ENCODE results near the gene SPRR1B. TPM values are rescaled to one million over a fixed set of nuclear protein-coding genes. Genes with fewer than 3 reads are reported as not detected.
"Not testable (repeated sequence)": the region's sequence is repeated elsewhere in the genome, so short reads cannot be mapped to it uniquely, and the experiment has no call there.

The SPRR1B gene
- total RNA-seq, 1 experiment from 2014 or later, result not detected

DNA sequence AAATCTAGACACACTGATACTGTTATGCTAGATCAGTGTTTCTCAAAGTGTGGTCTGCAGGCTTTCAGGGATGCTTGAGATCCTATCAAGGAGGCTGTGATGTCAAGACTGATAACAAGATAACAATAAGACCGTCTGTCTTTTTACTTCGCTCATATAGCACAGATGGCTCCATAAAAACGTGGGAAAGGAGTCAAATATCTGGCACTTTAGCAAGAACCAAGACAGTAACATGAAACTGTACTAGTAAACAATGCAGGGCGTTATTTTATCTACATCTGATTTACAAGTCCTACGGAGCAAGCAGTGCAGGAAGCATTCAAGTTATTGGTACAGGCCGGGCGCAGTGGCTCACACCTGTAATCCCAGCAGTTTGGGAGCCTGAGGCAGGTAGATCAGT lies 33.1 kb upstream of the SPRR1B start:
- H4K20me1 ChIP-seq (ENCODE audit: insufficient read depth, low read depth, low read length), result no peaks in the 10 kb centered on the region
- H3K9ac ChIP-seq (ENCODE audit: low read length), result no peak overlapping the region
- peaks cover 8% of the 10 kb centered on the region for H3K4me1 ChIP-seq (ENCODE audit: low read length)
- no peak overlapping the region for H3K4me3 ChIP-seq (ENCODE audit: low read length)
- no peak for DNase-seq
- no peaks in the 10 kb centered on the region for H3K27me3 ChIP-seq (ENCODE audit: low read length)
- H3K79me2 ChIP-seq (ENCODE audit: low read length), result no peaks in the 10 kb centered on the region
- H3K36me3 ChIP-seq (ENCODE audit: insufficient read depth, low read length), result no peaks in the 10 kb centered on the region
- H2AFZ ChIP-seq (ENCODE audit: low read length), result no peak overlapping the region
- H3K9me3 ChIP-seq (ENCODE audit: low read length), result no peaks in the 10 kb centered on the region
- no peak overlapping the region for H3K4me2 ChIP-seq (ENCODE audit: low read depth, low read length, poor library complexity, severe bottlenecking)
- H3K9me2 ChIP-seq (replicated peaks; ENCODE audit: insufficient read depth, low read length), result no peaks in the 10 kb centered on the region
- H3K27ac ChIP-seq (ENCODE audit: low read length), result no peak overlapping the region

GRCh38 chr1:152998476-152998875 lies 32.5 kb upstream of the SPRR1B start:
- H3K36me3 ChIP-seq (ENCODE audit: insufficient read depth, low read length), result no peaks in the 10 kb centered on the region
- no peaks in the 10 kb centered on the region for H3K27me3 ChIP-seq (ENCODE audit: low read length)
- H3K4me2 ChIP-seq (ENCODE audit: low read depth, low read length, poor library complexity, severe bottlenecking), result no peak overlapping the region
- H4K20me1 ChIP-seq (ENCODE audit: insufficient read depth, low read depth, low read length), result no peaks in the 10 kb centered on the region
- H3K4me1 ChIP-seq (ENCODE audit: low read length), result peaks cover 8% of the 10 kb centered on the region
- no peak overlapping the region for H3K9ac ChIP-seq (ENCODE audit: low read length)
- H3K4me3 ChIP-seq (ENCODE audit: low read length), result no peak overlapping the region
- H3K9me3 ChIP-seq (ENCODE audit: low read length), result no peaks in the 10 kb centered on the region
- no peak overlapping the region for H2AFZ ChIP-seq (ENCODE audit: low read length)
- DNase-seq, result no peak
- no peaks in the 10 kb centered on the region for H3K9me2 ChIP-seq (replicated peaks; ENCODE audit: insufficient read depth, low read length)
- no peaks in the 10 kb centered on the region for H3K79me2 ChIP-seq (ENCODE audit: low read length)
- H3K27ac ChIP-seq (ENCODE audit: low read length), result no peak overlapping the region

DNA sequence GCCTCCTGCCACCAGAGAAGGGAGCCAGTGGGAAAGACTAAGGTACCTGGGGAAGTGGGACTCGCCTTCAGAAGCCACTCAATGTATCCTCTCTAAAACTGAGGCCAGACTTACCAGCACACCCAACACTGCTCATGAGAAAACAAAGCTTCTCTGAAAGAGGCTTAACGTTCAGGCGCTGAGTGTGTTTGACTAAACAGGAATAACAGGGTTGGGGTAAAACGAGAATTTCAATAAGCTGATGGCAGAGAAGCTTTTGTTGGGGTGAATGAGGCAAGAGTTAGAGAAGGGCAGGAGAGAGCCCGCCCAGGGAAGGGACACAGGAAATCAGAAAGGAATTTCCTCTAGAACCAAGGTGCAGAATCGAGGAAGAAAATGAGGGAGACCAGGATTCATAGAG lies 31.2 kb upstream of the SPRR1B start:
- H2AFZ ChIP-seq (ENCODE audit: low read length), result no peak overlapping the region

GRCh38 chr1:153000294-153000693 lies 30.7 kb upstream of the SPRR1B start:
- Histone ChIP-seq H3K9me2 (replicated peaks; ENCODE audit: insufficient read depth, low read length) (no peaks in the 10 kb centered on the region), H3K4me3 (ENCODE audit: low read length) (no peak overlapping the region), H3K4me1 (ENCODE audit: low read length) (peaks cover 8% of the 10 kb centered on the region), H3K27me3 (ENCODE audit: low read length) (no peaks in the 10 kb centered on the region), H4K20me1 (ENCODE audit: insufficient read depth, low read depth, low read length) (no peaks in the 10 kb centered on the region), H3K9ac (ENCODE audit: low read length) (no peak overlapping the region), H2AFZ (ENCODE audit: low read length) (no peak overlapping the region), H3K79me2 (ENCODE audit: low read length) (no peaks in the 10 kb centered on the region), H3K9me3 (ENCODE audit: low read length) (no peaks in the 10 kb centered on the region), H3K27ac (ENCODE audit: low read length) (no peak overlapping the region), H3K36me3 (ENCODE audit: insufficient read depth, low read length) (no peaks in the 10 kb centered on the region), H3K4me2 (ENCODE audit: low read depth, low read length, poor library complexity, severe bottlenecking) (no peak overlapping the region)
- DNase-seq, result no peak

More for the DNA sequence above, 31.2 kb upstream of the SPRR1B start:
- Histone ChIP-seq H3K27me3 (ENCODE audit: low read length) (no peaks in the 10 kb centered on the region), H3K9me2 (replicated peaks; ENCODE audit: insufficient read depth, low read length) (no peaks in the 10 kb centered on the region), H3K9ac (ENCODE audit: low read length) (no peak overlapping the region), H3K36me3 (ENCODE audit: insufficient read depth, low read length) (no peaks in the 10 kb centered on the region), H3K9me3 (ENCODE audit: low read length) (no peaks in the 10 kb centered on the region), H3K4me2 (ENCODE audit: low read depth, low read length, poor library complexity, severe bottlenecking) (no peak overlapping the region), H4K20me1 (ENCODE audit: insufficient read depth, low read depth, low read length) (no peaks in the 10 kb centered on the region), H3K79me2 (ENCODE audit: low read length) (no peaks in the 10 kb centered on the region), H3K4me1 (ENCODE audit: low read length) (peaks cover 8% of the 10 kb centered on the region), H3K27ac (ENCODE audit: low read length) (no peak overlapping the region), H3K4me3 (ENCODE audit: low read length) (no peak overlapping the region)
- no peak for DNase-seq

DNA sequence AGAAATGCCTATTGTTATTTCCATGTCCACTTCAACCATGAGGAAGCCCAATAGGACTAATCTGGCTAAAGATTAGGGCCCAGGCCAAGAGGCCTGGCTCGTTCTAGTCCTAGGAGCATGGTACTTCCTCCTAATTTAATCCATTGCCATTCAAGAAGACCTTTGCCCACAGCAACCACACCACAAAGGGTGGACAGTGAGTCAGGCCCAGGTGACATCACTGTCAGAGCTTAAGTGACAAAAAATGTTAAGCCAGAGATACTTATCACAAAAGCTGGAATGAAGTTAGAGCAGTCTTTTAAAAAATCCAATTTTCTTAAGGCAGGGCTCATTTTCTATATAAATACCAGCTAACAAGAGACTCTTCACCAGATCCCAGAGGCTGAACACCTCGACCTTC lies 29.6 kb upstream of the SPRR1B start, which contains the start of gene SPRR3:
Gene SPRR3 (plus strand): TSS at position 368 of the 400 bp plus-strand sequence. CDS start 1,272 bp downstream, outside the sequence.
- H3K27ac ChIP-seq (ENCODE audit: low read length), result no peak within 1 kb of the TSS
- H3K27me3 ChIP-seq (ENCODE audit: low read length), result no peaks in the 10 kb centered on the region
- DNase-seq, result no peak
- H3K79me2 ChIP-seq (ENCODE audit: low read length), result no peaks in the 10 kb centered on the region
- no peaks in the 10 kb centered on the region for H3K9me2 ChIP-seq (replicated peaks; ENCODE audit: insufficient read depth, low read length)
- H2AFZ ChIP-seq (ENCODE audit: low read length), result no peak within 1 kb of the TSS
- no peak within 1 kb of the TSS for H3K4me2 ChIP-seq (ENCODE audit: low read depth, low read length, poor library complexity, severe bottlenecking)
- no peaks in the 10 kb centered on the region for H4K20me1 ChIP-seq (ENCODE audit: insufficient read depth, low read depth, low read length)
- H3K4me1 ChIP-seq (ENCODE audit: low read length), result peaks cover 8% of the 10 kb centered on the region
- no peaks in the 10 kb centered on the region for H3K9me3 ChIP-seq (ENCODE audit: low read length)
- H3K4me3 ChIP-seq (ENCODE audit: low read length), result no peak within 1 kb of the TSS
- H3K36me3 ChIP-seq (ENCODE audit: insufficient read depth, low read length), result no peaks in the 10 kb centered on the region
- H3K9ac ChIP-seq (ENCODE audit: low read length), result no peak within 1 kb of the TSS

GRCh38 chr1:153011235-153011758 lies 19.7 kb upstream of the SPRR1B start:
- not testable (repeated sequence) for H3K79me2 ChIP-seq (ENCODE audit: low read length); H4K20me1 ChIP-seq (ENCODE audit: insufficient read depth, low read depth, low read length); H3K4me1 ChIP-seq (ENCODE audit: low read length); H2AFZ ChIP-seq (ENCODE audit: low read length); H3K27me3 ChIP-seq (ENCODE audit: low read length); H3K9me2 ChIP-seq (replicated peaks; ENCODE audit: insufficient read depth, low read length); H3K9ac ChIP-seq (ENCODE audit: low read length); H3K9me3 ChIP-seq (ENCODE audit: low read length); H3K36me3 ChIP-seq (ENCODE audit: insufficient read depth, low read length); H3K4me2 ChIP-seq (ENCODE audit: low read depth, low read length, poor library complexity, severe bottlenecking); H3K4me3 ChIP-seq (ENCODE audit: low read length); H3K27ac ChIP-seq (ENCODE audit: low read length)
- DNase-seq, result peak; percentile 53

- peak overlapping the region; percentile 46 for H3K4me2 ChIP-seq (ENCODE audit: low read depth, low read length, poor library complexity, severe bottlenecking)
- H3K9ac ChIP-seq (ENCODE audit: low read length), result peak overlapping the region; percentile 33
- not testable (repeated sequence) for H3K9me3 ChIP-seq (ENCODE audit: low read length); H3K36me3 ChIP-seq (ENCODE audit: insufficient read depth, low read length); H2AFZ ChIP-seq (ENCODE audit: low read length); H3K9me2 ChIP-seq (replicated peaks; ENCODE audit: insufficient read depth, low read length); H3K79me2 ChIP-seq (ENCODE audit: low read length); H3K27me3 ChIP-seq (ENCODE audit: low read length); H4K20me1 ChIP-seq (ENCODE audit: insufficient read depth, low read depth, low read length); DNase-seq
- H3K4me1 ChIP-seq (ENCODE audit: low read length), result peaks cover 53% of the 10 kb centered on the region
- peak overlapping the region; percentile 52 for H3K4me3 ChIP-seq (ENCODE audit: low read length)
- H3K27ac ChIP-seq (ENCODE audit: low read length), result peak overlapping the region; percentile 75
Measured at GRCh38 chr1:153021829-153022228, 9.2 kb upstream of the SPRR1B start.

- H3K4me3 ChIP-seq (ENCODE audit: low read length), result peak overlapping the region; percentile 52; the same call in 1 of the 2 replicates
- H3K9ac ChIP-seq (ENCODE audit: low read length), result peak overlapping the region; percentile 33; the same call in 1 of the 2 replicates
- H3K9me3 ChIP-seq (ENCODE audit: low read length); H3K36me3 ChIP-seq (ENCODE audit: insufficient read depth, low read length); H3K79me2 ChIP-seq (ENCODE audit: low read length); H3K9me2 ChIP-seq (replicated peaks; ENCODE audit: insufficient read depth, low read length); H4K20me1 ChIP-seq (ENCODE audit: insufficient read depth, low read depth, low read length); H2AFZ ChIP-seq (ENCODE audit: low read length); H3K27me3 ChIP-seq (ENCODE audit: low read length): not testable (repeated sequence)
- H3K4me2 ChIP-seq (ENCODE audit: low read depth, low read length, poor library complexity, severe bottlenecking), result peak overlapping the region; percentile 46
- DNase-seq, result peak; percentile 87
- H3K4me1 ChIP-seq (ENCODE audit: low read length), result peaks cover 53% of the 10 kb centered on the region
- H3K27ac ChIP-seq (ENCODE audit: low read length), result peak overlapping the region; percentile 75
Measured at GRCh38 chr1:153022340-153022739, 8.7 kb upstream of the SPRR1B start.

All from Karpas-422 (cell line).